ENCODE results near the gene OBSCN. TPM values are rescaled to one million over a fixed set of nuclear protein-coding genes. Genes with fewer than 3 reads are reported as not detected.

The OBSCN gene
- total RNA-seq, 1 experiment from 2014 or later, result 5.6 TPM

DNA sequence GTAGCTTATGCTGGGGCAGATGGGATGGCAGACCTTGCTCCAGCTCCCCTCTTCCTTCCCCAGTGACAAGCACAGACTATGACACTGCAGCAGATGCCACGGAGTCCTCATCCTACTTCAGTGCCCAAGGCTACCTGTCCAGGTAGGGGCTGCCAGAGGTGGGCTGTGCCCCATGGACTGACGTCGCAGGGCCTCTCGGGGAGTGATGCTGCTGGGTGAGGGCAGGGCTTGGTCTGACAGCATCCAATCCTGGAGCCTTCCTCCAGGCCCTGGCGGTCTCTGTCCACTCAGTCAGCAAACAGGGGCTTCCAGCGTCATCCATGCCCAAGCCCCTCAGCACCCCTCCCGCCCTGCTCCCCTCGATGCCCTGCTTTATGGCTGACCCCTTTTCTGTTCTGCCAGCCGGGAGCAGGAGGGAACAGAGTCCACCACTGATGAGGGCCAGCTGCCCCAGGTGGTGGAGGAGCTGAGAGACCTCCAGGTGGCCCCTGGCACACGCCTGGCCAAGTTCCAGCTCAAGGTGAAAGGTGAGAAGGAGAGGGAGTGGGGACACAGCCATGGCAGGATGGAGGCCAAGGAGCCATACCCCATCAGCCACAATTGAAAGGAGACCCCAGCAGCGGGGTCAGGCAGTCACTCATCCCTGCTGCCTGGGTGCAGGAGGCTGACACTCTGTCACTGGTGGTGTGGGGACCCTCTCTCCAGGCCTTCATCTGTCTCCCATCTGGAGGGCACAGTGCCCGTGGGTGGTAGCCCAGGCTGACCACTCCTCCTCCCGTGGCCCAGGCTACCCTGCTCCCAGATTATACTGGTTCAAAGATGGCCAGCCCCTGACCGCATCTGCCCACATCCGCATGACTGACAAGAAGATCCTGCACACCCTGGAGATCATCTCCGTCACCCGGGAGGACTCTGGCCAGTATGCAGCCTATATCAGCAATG is 125.2 kb downstream of the OBSCN start:
- Mint-ChIP-seq H3K36me3 (ENCODE audit: insufficient read depth, unreplicated experiment) (no peaks in the 10 kb centered on the region), H3K27me3 (ENCODE audit: insufficient read depth, unreplicated experiment) (no peaks in the 10 kb centered on the region), H3K9me3 (ENCODE audit: unreplicated experiment) (no peaks in the 10 kb centered on the region), H3K4me3 (ENCODE audit: unreplicated experiment) (no peak overlapping the region), H3K4me1 (ENCODE audit: low read depth, unreplicated experiment) (no peaks in the 10 kb centered on the region), H3K27ac (ENCODE audit: unreplicated experiment) (no peak overlapping the region)
- intact Hi-C loops (cut with micrococcal nuclease; ENCODE audit: unreplicated experiment), result no loop called here
- no peak for TF ChIP-seq CTCF (IDR thresholded peaks at IDR 0.05; ENCODE audit: insufficient read depth in 1 of 2, low read depth in 1 of 2, low read length in 1 of 2, severe bottlenecking in 1 of 2, unreplicated experiment in 1 of 2)
- CTCF ChIA-PET, result no interaction called here
- Histone ChIP-seq H3K4me3 (ENCODE audit: low read depth, low read length) (no peak overlapping the region), H3K27me3 (replicated peaks; ENCODE audit: control insufficient read depth, insufficient read depth, low read length) (no peaks in the 10 kb centered on the region), H3K4me1 (no peaks in the 10 kb centered on the region), H3K36me3 (ENCODE audit: control insufficient read depth, insufficient read depth, low read length) (no peaks in the 10 kb centered on the region), H3K9me3 (no peaks in the 10 kb centered on the region)
- POLR2A ChIA-PET, result no interaction called here
- peak in 1 of 2 experiments; percentile 21 for DNase-seq
- BruUV-seq (replicated peaks), result no TSS peak

GRCh38 chr1:228333739-228334115 is 125.9 kb downstream of the OBSCN start:
- Mint-ChIP-seq H3K4me3 (ENCODE audit: unreplicated experiment) (no peak overlapping the region), H3K36me3 (ENCODE audit: insufficient read depth, unreplicated experiment) (no peaks in the 10 kb centered on the region), H3K4me1 (ENCODE audit: low read depth, unreplicated experiment) (no peaks in the 10 kb centered on the region), H3K9me3 (ENCODE audit: unreplicated experiment) (no peaks in the 10 kb centered on the region), H3K27ac (ENCODE audit: unreplicated experiment) (no peak overlapping the region), H3K27me3 (ENCODE audit: insufficient read depth, unreplicated experiment) (no peaks in the 10 kb centered on the region)
- ChIA-PET POLR2A (interaction anchor here (0.6 kb wide), 1 partner anchor 168 kb away, joined by 3 read pairs; the partner anchor contains the start of gene IBA57), CTCF (no interaction called here)
- Histone ChIP-seq H3K27me3 (replicated peaks; ENCODE audit: control insufficient read depth, insufficient read depth, low read length) (no peaks in the 10 kb centered on the region), H3K9me3 (no peaks in the 10 kb centered on the region), H3K4me1 (no peaks in the 10 kb centered on the region), H3K4me3 (ENCODE audit: low read depth, low read length) (no peak overlapping the region), H3K36me3 (ENCODE audit: control insufficient read depth, insufficient read depth, low read length) (no peaks in the 10 kb centered on the region)
- no TSS peak for BruUV-seq (replicated peaks)
- no peak for TF ChIP-seq CTCF (IDR thresholded peaks at IDR 0.05; ENCODE audit: insufficient read depth in 1 of 2, low read depth in 1 of 2, low read length in 1 of 2, severe bottlenecking in 1 of 2, unreplicated experiment in 1 of 2)
- no peak for DNase-seq
- intact Hi-C loops (cut with micrococcal nuclease; ENCODE audit: unreplicated experiment), result no loop called here

DNA sequence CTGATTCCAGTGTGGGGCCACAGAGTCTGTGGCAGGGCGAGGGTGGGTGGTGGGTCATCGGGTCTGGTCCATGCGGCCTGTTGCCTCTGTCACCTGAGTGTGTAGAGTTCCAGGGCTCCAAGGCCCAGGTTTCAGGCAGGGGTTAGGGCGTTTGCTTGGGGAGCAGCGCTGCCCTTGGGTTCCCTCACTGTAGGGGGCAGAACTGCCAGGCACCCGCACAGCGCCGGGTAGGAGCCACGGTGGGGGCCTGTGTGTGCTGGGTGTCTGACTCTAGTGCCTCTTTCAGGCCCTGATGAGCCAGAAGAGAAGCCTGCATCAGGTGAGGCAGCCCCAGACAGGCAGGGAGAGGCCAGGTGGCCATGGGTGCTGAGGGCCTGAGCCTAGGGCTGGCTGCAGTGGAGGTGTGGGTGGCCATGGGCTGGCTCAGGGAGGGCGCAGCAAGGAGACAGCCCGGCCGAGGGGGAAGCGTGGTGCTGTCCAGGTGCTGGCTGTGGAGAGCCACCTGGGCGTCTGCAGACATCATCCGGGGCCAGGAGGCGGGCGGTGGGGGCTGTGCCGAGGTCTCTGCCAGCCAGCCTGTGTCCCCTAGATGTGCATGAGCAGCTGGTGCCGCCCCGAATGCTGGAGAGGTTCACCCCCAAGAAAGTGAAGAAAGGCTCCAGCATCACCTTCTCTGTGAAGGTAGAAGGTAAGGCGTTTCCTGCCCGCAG is 126.5 kb downstream of the OBSCN start:
- CTCF ChIA-PET, result no interaction called here
- H3K27ac Mint-ChIP-seq (ENCODE audit: unreplicated experiment), result no peak overlapping the region
- Histone ChIP-seq H3K9me3 (no peaks in the 10 kb centered on the region), H3K4me3 (ENCODE audit: low read depth, low read length) (no peak overlapping the region), H3K36me3 (ENCODE audit: control insufficient read depth, insufficient read depth, low read length) (no peaks in the 10 kb centered on the region), H3K27me3 (replicated peaks; ENCODE audit: control insufficient read depth, insufficient read depth, low read length) (no peaks in the 10 kb centered on the region), H3K4me1 (no peaks in the 10 kb centered on the region)
- no peaks in the 10 kb centered on the region for H3K9me3 Mint-ChIP-seq (ENCODE audit: unreplicated experiment)
- no TSS peak for BruUV-seq (replicated peaks)
- H3K4me1 Mint-ChIP-seq (ENCODE audit: low read depth, unreplicated experiment), result no peaks in the 10 kb centered on the region
- no peaks in the 10 kb centered on the region for H3K27me3 Mint-ChIP-seq (ENCODE audit: insufficient read depth, unreplicated experiment)
- DNase-seq, result peak in 1 of 2 experiments; percentile 27
- intact Hi-C loops (cut with micrococcal nuclease; ENCODE audit: unreplicated experiment), result no loop called here
- POLR2A ChIA-PET, result interaction anchor here (0.6 kb wide), 1 partner anchor 169 kb away, joined by 3 read pairs; the partner anchor contains the start of gene IBA57
- H3K36me3 Mint-ChIP-seq (ENCODE audit: insufficient read depth, unreplicated experiment), result no peaks in the 10 kb centered on the region
- no peak overlapping the region for H3K4me3 Mint-ChIP-seq (ENCODE audit: unreplicated experiment)
- TF ChIP-seq CTCF (IDR thresholded peaks at IDR 0.05; ENCODE audit: insufficient read depth in 1 of 2, low read depth in 1 of 2, low read length in 1 of 2, severe bottlenecking in 1 of 2, unreplicated experiment in 1 of 2), result no peak
